K562 (cell line): ENCODE measurements around the gene CTDSPL. TPM values are rescaled to one million over a fixed set of nuclear protein-coding genes. Genes with fewer than 3 reads are reported as not detected.
A peak's percentile ranks its signal among the peaks of the same experiment; 100 is the strongest.

Experiments
- ATAC-seq: fragments of 200-7000 bp; cut with Tn5 transposase; 3 replicates; pipeline ENCODE4 v1.9.1; 2020; ENCODE audit warnings: moderate library complexity
- BruUV-seq: library from RNA; stranded (reverse); fragments of 400-500 nt; replicated peaks from 2 replicates; lab custom pipeline; 2021; lab: Mats Ljungman, UMichigan
- CTCF ChIA-PET: fragments of 300-600 bp; formaldehyde crosslinking; extraction: SDS; loops from one replicate; lab custom pipeline; 2021; ENCODE audit warnings: low intra/inter-chr PET ratio; lab: Yijun Ruan, JAX
- POLR2A ChIA-PET: fragments of 300-600, 350-650 bp; sonication (Branson Sonifier 250); formaldehyde crosslinking; extraction: SDS; loops from one replicate; lab custom pipeline; 2021; ENCODE audit warnings: antibody characterized with exemption, inconsistent platforms; lab: Yijun Ruan, JAX
- DNase-seq, 4 experiments: peaks; one replicate each; pipeline versions ENCODE4 v3.0.0 to v3.0.0-alpha.2; 2011 to 2018; ENCODE audit warnings: low spot score in 3 of 4, mixed read lengths in 3 of 4; ENCODE audit errors: extremely low read depth in 1 of 4
- FAIRE-seq: peaks from 2 replicates; lab custom pipeline; 2011; peaks lifted over from hg19 to GRCh38; lab: Jason Lieb, UNC
- H2AFZ ChIP-seq: 2 replicates; pipeline ENCODE4 v1.6.0; 2011; ENCODE audit warnings: low read depth, low read length, control low read depth, inconsistent platforms
- H3K27ac ChIP-seq: fragments of 200-600 bp; 3 replicates; pipeline ENCODE4 v1.8.0; 2011; ENCODE audit warnings: low read depth, mild to moderate bottlenecking, control low read depth, inconsistent platforms, low read length, moderate library complexity, mixed read lengths; ENCODE audit errors: extremely low read depth
- H3K27me3 ChIP-seq, 2 experiments: fragments of 300-600 bp in 1 of 2; 2 replicates in 1 of 2; 3 replicates in 1 of 2; pipeline versions ENCODE4 v1.6.0 to v1.8.0; 2011; ENCODE audit warnings: inconsistent platforms in 2 of 2, low read length in 2 of 2, mild to moderate bottlenecking in 1 of 2, mixed read lengths in 1 of 2, moderate library complexity in 1 of 2; ENCODE audit not compliant: control insufficient read depth in 2 of 2, insufficient read depth in 2 of 2
- H3K36me3 ChIP-seq: fragments of 300-600 bp; 3 replicates; pipeline ENCODE4 v1.8.0; 2011; ENCODE audit warnings: mild to moderate bottlenecking, low read length, inconsistent platforms; ENCODE audit not compliant: control insufficient read depth, insufficient read depth
- H3K4me1 ChIP-seq, 2 experiments: fragments of 200-600 bp in 1 of 2; replicated peaks in 1 of 2; 2 replicates in 1 of 2; 3 replicates in 1 of 2; pipeline versions ENCODE4 v1.5.1 to v1.8.0; 2011; ENCODE audit warnings: inconsistent platforms in 2 of 2, low read length in 2 of 2, mild to moderate bottlenecking in 1 of 2, mixed read lengths in 1 of 2, moderate library complexity in 1 of 2; ENCODE audit not compliant: control insufficient read depth in 2 of 2, insufficient read depth in 2 of 2
- H3K4me2 ChIP-seq: 2 replicates; pipeline ENCODE4 v1.6.1; 2011; ENCODE audit warnings: low read length, control low read depth, inconsistent platforms, mixed read lengths; ENCODE audit not compliant: insufficient read depth
- H3K4me3 ChIP-seq: fragments of 200-600 bp; sonication (generic), shearing (Covaris generic); 2 replicates; pipeline ENCODE4 v1.5.1; 2016; ENCODE audit warnings: control low read depth, inconsistent platforms
- H3K79me2 ChIP-seq: fragments of 200-600 bp; 3 replicates; pipeline ENCODE4 v1.8.0; 2011; ENCODE audit warnings: low read length, inconsistent platforms; ENCODE audit not compliant: control insufficient read depth, insufficient read depth
- H3K9ac ChIP-seq, 2 experiments: 2 replicates each; pipeline versions ENCODE4 v1.6.0 to v1.6.1; 2011; ENCODE audit warnings: low read depth in 2 of 2, low read length in 2 of 2, control low read depth in 1 of 2, inconsistent platforms in 1 of 2, mild to moderate bottlenecking in 1 of 2, mixed read lengths in 1 of 2; ENCODE audit not compliant: insufficient read depth in 1 of 2
- H3K9me1 ChIP-seq: one replicate; pipeline ENCODE4 v1.6.0; 2011; ENCODE audit warnings: inconsistent platforms, mild to moderate bottlenecking, low read length, moderate library complexity; ENCODE audit not compliant: control insufficient read depth, insufficient read depth
- H3K9me3 ChIP-seq: replicated peaks from 2 replicates; pipeline ENCODE4 v1.5.1; 2011; ENCODE audit warnings: low read depth, low read length, inconsistent platforms; ENCODE audit not compliant: control insufficient read depth, insufficient read depth
- H4K20me1 ChIP-seq: replicated peaks from 2 replicates; pipeline ENCODE4 v1.6.1; 2011; ENCODE audit warnings: low read length, inconsistent platforms, mixed read lengths; ENCODE audit not compliant: control insufficient read depth, insufficient read depth
- BACH1 ChIP-seq: fragments of 200-800 bp; sonication (Bioruptor generic); IDR thresholded peaks from 2 replicates; pipeline ENCODE4 v1.6.1; 2016; ENCODE audit warnings: missing genetic modification characterization, missing compliant biosample characterization
- BRCA1 ChIP-seq, 2 experiments: fragments of 450-650 bp in 1 of 2; sonication (generic) in 1 of 2; formaldehyde crosslinking in 1 of 2; IDR thresholded peaks; 2 replicates each; pipeline versions ENCODE4 v1.5.0 to v1.6.1; 2017 to 2020; ENCODE audit warnings: mild to moderate bottlenecking in 1 of 2, missing genetic modification reagents in 1 of 2
- FOXJ3 ChIP-seq: sonication (generic); formaldehyde crosslinking; IDR thresholded peaks from 2 replicates; pipeline ENCODE4 v1.4.0; 2020; ENCODE audit warnings: mild to moderate bottlenecking, missing genetic modification reagents
- NCOA1 ChIP-seq: fragments of 450-650 bp; IDR thresholded peaks from 2 replicates; pipeline ENCODE4 v1.6.1; 2016; ENCODE audit warnings: low read depth
- RBM22 ChIP-seq: fragments of 200-400 bp; formaldehyde crosslinking; IDR thresholded peaks from 2 replicates; pipeline ENCODE4 v1.6.1; 2018; ENCODE audit warnings: low read length, low read depth; ENCODE audit not compliant: poor library complexity, severe bottlenecking
- TAF7 ChIP-seq: fragments of 450-650 bp; IDR thresholded peaks from 2 replicates; pipeline ENCODE4 v1.6.1; 2016; ENCODE audit warnings: missing genetic modification characterization, missing compliant biosample characterization
- ZFP36 ChIP-seq: fragments of 150-350 bp; IDR thresholded peaks from 2 replicates; pipeline ENCODE4 v1.6.1; 2018; ENCODE audit warnings: low read length, low read depth; ENCODE audit not compliant: partially characterized antibody
- ZNF134 ChIP-seq: fragments of 250-450 bp; sonication (Bioruptor Pico); conservative IDR thresholded peaks from 2 replicates; pipeline ENCODE4 v1.4.0; 2020
- ZNF3 ChIP-seq: fragments of 250-450 bp; sonication (Bioruptor Pico); IDR thresholded peaks from 2 replicates; pipeline ENCODE4 v1.5.0; 2021; ENCODE audit warnings: mild to moderate bottlenecking, moderate library complexity
- ZNF589 ChIP-seq: fragments of 200-800 bp; sonication (Bioruptor generic); IDR thresholded peaks from 2 replicates; pipeline ENCODE4 v1.6.1; 2016; ENCODE audit warnings: low read depth, missing genetic modification characterization, missing compliant biosample characterization
- ZNF644 ChIP-seq: fragments of 200-800 bp; sonication (Bioruptor generic); IDR thresholded peaks from 2 replicates; pipeline ENCODE4 v1.6.1; 2016; ENCODE audit warnings: low read depth, missing genetic modification characterization, missing compliant biosample characterization
- WGBS: fragments of 100-300 bp; shearing (Covaris generic); methylation state at CpG from one replicate; pipeline ENCODE4 v1.1.6; 2016; ENCODE audit warnings: low coverage, mixed read lengths; ENCODE audit not compliant: insufficient coverage; ENCODE audit errors: missing lambda C conversion rate; 5-methylcytosine and 5-hydroxymethylcytosine counted together
- in situ Hi-C: fragments of 300-500 bp; cut with MboI; formaldehyde crosslinking; loops from 4 replicates; pipeline ENCODE4 v1.15.0; 2018; ENCODE audit warnings: inconsistent platforms, mixed read lengths
- intact Hi-C: fragments of 100-400 bp; cut with micrococcal nuclease; formaldehyde crosslinking; loops from 2 replicates; pipeline ENCODE4 v1.14.2; 2022
- polyA plus RNA-seq, 8 experiments: library from polyadenylated mRNA; depleted of rRNA in 4 of 8; stranded (reverse) in 5 of 8; unstranded in 3 of 8; fragments of >200 nt; fragmentation: Nextera tagmentation in 2 of 8; fragmentation: Illumina TruSeq in 1 of 8; extraction: Ambion mirVana in 2 of 8; extraction: Trizol in 1 of 8; gene quantifications; 2 replicates each; pipeline versions ENCODE4 v1.2.1 to v1.2.3, GENCODE V29; 2011 to 2014; ENCODE audit warnings: inconsistent platforms in 1 of 8, missing spikeins in 1 of 8
- total RNA-seq, 7 experiments: library from RNA; depleted of rRNA in 6 of 7; stranded (reverse); fragments of >200 nt in 6 of 7; fragmentation: Illumina TruSeq in 2 of 7; extraction: Trizol in 2 of 7; gene quantifications; 2 replicates each; pipeline versions ENCODE4 v1.2.1 to v1.2.3, GENCODE V29; 2011 to 2021; ENCODE audit warnings: low replicate concordance in 1 of 7
- TF ChIP-seq, protein P1 (sequence below): fragments of 200-800 bp; sonication (Bioruptor generic); IDR thresholded peaks from 2 replicates; pipeline ENCODE4 v1.6.1; 2017; ENCODE audit warnings: missing genetic modification characterization, missing compliant biosample characterization
- TF ChIP-seq, protein P2 (sequence below): sonication (generic); formaldehyde crosslinking; IDR thresholded peaks from 2 replicates; pipeline ENCODE4 v1.8.0; 2022; ENCODE audit warnings: mild to moderate bottlenecking, missing genetic modification reagents
- TF ChIP-seq, protein P3 (sequence below), 2 experiments: fragments of 450-650 bp; IDR thresholded peaks; 2 replicates each; pipeline ENCODE4 v1.6.1; 2018; ENCODE audit warnings: mild to moderate bottlenecking in 2 of 2, low read depth in 1 of 2; ENCODE audit not compliant: partially characterized antibody in 2 of 2
- TF ChIP-seq, protein P4 (sequence below): fragments of 450-650 bp; IDR thresholded peaks from 2 replicates; pipeline ENCODE4 v1.7.0; 2016; ENCODE audit warnings: borderline replicate concordance

Gene CTDSPL
- total and polyA plus RNA-seq, 9 of the 15 experiments (the other 6 are each of a cell fraction or from before 2014, with no cell fraction given) = 5.1 to 19.3 (median 11.3) TPM

DNA sequence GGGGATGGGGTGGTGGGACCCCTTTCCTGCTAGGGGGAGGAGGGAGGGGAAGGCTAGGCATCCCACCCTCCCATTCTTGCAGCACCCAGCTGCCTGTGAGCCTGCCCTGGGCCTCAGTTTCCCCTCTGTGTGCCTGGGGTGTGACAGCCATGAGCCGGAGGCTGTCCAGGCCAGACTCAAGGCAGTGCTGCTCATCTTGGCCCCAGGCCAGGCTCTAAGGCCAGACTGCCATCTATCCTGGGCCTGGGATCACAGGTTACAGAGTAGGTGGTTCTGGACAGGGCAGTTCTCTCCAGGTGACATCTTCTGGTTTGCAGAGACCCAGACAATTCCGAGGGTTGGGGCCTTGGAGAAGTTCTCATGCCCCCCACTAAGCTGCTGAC lies 125.6 kb downstream of the CTDSPL start:
- Histone ChIP-seq H3K79me2 (no peaks in the 10 kb centered on the region), H2AFZ (peak overlapping the region; percentile 64), H3K9ac (peak overlapping the region; percentile 67 to 88), H3K9me3 (no peaks in the 10 kb centered on the region), H3K27ac (peak overlapping the region; percentile 91), H3K4me1 (peaks cover 53 to 58% of the 10 kb centered on the region in 2 experiments), H3K4me2 (peak overlapping the region; percentile 71), H3K27me3 (no peaks in the 10 kb centered on the region), H3K36me3 (no peaks in the 10 kb centered on the region), H3K9me1 (no peaks in the 10 kb centered on the region), H4K20me1 (no peaks in the 10 kb centered on the region), H3K4me3 (no peak overlapping the region; the same call in 1 of the 2 replicates)
- FAIRE-seq = no peak
- ChIA-PET POLR2A (interaction anchor here (0.6 kb wide), 1 partner anchor 1102 kb away, joined by 3 read pairs; no protein-coding TSS in a partner anchor), CTCF (no interaction called here)
- BruUV-seq = no TSS peak
- ATAC-seq = peak; percentile 34
- DNase-seq = peak in 3 of 4 experiments; percentile 50 to 56 (median 52)
- intact Hi-C loops (no loop called here), in situ Hi-C loops (no loop called here)
- WGBS = 0% methylated on average over 2 of the region's 2 CpGs
- TF ChIP-seq, protein P1, sequence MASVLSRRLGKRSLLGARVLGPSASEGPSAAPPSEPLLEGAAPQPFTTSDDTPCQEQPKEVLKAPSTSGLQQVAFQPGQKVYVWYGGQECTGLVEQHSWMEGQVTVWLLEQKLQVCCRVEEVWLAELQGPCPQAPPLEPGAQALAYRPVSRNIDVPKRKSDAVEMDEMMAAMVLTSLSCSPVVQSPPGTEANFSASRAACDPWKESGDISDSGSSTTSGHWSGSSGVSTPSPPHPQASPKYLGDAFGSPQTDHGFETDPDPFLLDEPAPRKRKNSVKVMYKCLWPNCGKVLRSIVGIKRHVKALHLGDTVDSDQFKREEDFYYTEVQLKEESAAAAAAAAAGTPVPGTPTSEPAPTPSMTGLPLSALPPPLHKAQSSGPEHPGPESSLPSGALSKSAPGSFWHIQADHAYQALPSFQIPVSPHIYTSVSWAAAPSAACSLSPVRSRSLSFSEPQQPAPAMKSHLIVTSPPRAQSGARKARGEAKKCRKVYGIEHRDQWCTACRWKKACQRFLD (CRISPR knock-in tag) = peak; percentile 22; the same call in 1 of the 2 replicates
- TF ChIP-seq BRCA1 (IDR thresholded peaks at IDR 0.05) (no peak), BRCA1 (CRISPR knock-in tag; IDR thresholded peaks at IDR 0.05) (no peak), ZNF589 (CRISPR knock-in tag) (peak; percentile 86), ZNF134 (CRISPR knock-in tag) (no peak), ZFP36 (no peak), ZNF644 (tag) (no peak; the same call in 1 of the 2 replicates), NCOA1 (no peak), TAF7 (peak; percentile 15; the same call in 1 of the 2 replicates), RBM22 (no peak), FOXJ3 (CRISPR knock-in tag) (no peak), ZNF3 (no peak), BACH1 (tag) (0 out of 2 replicates have a peak, but pooled peaks have one; percentile 27)
- TF ChIP-seq, protein P2, sequence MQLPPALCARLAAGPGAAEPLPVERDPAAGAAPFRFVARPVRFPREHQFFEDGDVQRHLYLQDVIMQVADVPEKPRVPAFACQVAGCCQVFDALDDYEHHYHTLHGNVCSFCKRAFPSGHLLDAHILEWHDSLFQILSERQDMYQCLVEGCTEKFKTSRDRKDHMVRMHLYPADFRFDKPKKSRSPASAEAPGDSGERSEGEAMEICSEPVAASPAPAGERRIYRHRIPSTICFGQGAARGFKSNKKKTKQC = peak; percentile 40; the same call in 1 of the 2 replicates
- TF ChIP-seq, protein P3, sequence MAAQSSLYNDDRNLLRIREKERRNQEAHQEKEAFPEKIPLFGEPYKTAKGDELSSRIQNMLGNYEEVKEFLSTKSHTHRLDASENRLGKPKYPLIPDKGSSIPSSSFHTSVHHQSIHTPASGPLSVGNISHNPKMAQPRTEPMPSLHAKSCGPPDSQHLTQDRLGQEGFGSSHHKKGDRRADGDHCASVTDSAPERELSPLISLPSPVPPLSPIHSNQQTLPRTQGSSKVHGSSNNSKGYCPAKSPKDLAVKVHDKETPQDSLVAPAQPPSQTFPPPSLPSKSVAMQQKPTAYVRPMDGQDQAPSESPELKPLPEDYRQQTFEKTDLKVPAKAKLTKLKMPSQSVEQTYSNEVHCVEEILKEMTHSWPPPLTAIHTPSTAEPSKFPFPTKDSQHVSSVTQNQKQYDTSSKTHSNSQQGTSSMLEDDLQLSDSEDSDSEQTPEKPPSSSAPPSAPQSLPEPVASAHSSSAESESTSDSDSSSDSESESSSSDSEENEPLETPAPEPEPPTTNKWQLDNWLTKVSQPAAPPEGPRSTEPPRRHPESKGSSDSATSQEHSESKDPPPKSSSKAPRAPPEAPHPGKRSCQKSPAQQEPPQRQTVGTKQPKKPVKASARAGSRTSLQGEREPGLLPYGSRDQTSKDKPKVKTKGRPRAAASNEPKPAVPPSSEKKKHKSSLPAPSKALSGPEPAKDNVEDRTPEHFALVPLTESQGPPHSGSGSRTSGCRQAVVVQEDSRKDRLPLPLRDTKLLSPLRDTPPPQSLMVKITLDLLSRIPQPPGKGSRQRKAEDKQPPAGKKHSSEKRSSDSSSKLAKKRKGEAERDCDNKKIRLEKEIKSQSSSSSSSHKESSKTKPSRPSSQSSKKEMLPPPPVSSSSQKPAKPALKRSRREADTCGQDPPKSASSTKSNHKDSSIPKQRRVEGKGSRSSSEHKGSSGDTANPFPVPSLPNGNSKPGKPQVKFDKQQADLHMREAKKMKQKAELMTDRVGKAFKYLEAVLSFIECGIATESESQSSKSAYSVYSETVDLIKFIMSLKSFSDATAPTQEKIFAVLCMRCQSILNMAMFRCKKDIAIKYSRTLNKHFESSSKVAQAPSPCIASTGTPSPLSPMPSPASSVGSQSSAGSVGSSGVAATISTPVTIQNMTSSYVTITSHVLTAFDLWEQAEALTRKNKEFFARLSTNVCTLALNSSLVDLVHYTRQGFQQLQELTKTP (IDR thresholded peaks at IDR 0.05; ENCODE audit: low read depth in 1 of 2, partially characterized antibody in 2 of 2) = no peak
- TF ChIP-seq, protein P4, sequence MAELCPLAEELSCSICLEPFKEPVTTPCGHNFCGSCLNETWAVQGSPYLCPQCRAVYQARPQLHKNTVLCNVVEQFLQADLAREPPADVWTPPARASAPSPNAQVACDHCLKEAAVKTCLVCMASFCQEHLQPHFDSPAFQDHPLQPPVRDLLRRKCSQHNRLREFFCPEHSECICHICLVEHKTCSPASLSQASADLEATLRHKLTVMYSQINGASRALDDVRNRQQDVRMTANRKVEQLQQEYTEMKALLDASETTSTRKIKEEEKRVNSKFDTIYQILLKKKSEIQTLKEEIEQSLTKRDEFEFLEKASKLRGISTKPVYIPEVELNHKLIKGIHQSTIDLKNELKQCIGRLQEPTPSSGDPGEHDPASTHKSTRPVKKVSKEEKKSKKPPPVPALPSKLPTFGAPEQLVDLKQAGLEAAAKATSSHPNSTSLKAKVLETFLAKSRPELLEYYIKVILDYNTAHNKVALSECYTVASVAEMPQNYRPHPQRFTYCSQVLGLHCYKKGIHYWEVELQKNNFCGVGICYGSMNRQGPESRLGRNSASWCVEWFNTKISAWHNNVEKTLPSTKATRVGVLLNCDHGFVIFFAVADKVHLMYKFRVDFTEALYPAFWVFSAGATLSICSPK = no peak
